Thoracic aorta endothelial cell (primary cell): ENCODE measurements around the gene H1-8. TPM values are rescaled to one million over a fixed set of nuclear protein-coding genes. Genes with fewer than 3 reads are reported as not detected.

Source experiments
- small RNA-seq: library from RNA; depleted of rRNA; stranded (forward); fragments of <200 nt; gene quantifications from one replicate; pipeline ENCODE3, GENCODE V24; 2012
- total RNA-seq: library from RNA; depleted of rRNA; stranded (reverse); fragments of >200 nt; gene quantifications from 2 replicates; pipeline ENCODE4 v1.2.3, GENCODE V29; 2012

H1-8 gene, protein sequence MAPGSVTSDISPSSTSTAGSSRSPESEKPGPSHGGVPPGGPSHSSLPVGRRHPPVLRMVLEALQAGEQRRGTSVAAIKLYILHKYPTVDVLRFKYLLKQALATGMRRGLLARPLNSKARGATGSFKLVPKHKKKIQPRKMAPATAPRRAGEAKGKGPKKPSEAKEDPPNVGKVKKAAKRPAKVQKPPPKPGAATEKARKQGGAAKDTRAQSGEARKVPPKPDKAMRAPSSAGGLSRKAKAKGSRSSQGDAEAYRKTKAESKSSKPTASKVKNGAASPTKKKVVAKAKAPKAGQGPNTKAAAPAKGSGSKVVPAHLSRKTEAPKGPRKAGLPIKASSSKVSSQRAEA
- not detected in 2 replicates for total RNA-seq

DNA sequence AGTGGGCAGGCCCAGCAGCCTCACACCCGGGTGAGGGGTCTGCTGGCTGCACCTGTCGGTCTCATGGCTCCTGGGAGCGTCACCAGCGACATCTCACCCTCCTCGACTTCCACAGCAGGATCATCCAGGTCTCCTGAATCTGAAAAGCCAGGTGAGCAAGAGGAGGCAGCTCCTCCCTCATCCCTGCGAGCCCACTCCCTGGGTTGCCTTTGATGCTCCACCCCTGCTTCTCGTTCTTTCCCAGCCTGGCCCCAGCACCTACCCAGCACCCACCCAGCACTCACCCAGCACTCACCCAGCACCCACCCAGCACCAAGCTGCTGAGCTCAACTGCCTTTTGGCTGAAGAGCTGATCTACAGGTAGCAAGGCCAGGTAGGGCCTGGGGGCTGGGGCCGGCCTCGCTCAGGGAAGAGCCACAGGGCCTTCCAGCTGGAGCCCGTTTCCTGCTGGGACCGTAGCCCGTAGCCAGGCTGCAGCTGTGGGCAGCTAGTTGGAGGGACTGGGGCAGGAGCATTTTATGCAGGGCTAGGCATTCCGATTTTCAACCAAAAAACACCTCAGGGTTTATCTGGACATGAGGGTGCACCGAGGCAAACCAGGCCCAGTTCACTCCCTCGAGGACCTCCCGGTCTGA lies at the start of gene H1-8:
Gene H1-8, plus strand, starts transcription at position 20 of the 635 bp plus-strand sequence. Its CDS starts 44 bp downstream, at position 64.

DNA sequence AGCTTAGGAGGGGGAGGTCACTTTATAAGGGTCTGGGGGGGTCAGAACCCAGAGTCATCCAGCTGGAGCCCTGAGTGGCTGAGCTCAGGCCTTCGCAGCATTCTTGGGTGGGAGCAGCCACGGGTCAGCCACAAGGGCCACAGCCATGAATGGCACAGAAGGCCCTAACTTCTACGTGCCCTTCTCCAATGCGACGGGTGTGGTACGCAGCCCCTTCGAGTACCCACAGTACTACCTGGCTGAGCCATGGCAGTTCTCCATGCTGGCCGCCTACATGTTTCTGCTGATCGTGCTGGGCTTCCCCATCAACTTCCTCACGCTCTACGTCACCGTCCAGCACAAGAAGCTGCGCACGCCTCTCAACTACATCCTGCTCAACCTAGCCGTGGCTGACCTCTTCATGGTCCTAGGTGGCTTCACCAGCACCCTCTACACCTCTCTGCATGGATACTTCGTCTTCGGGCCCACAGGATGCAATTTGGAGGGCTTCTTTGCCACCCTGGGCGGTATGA lies 14.3 kb upstream of the H1-8 start, which contains the start of gene RHO:
Gene RHO, plus strand, starts transcription at position 51 of the 512 bp plus-strand sequence. Its CDS starts 95 bp downstream, at position 146.

Small RNA genes within 50 kb of the gene (small RNA-seq; reads per million reads assigned to genes)
- not detected for gene RN7SL752P

Other genes starting within 250 kb of the H1-8 start
- gene EFCAB12, start 114.5 kb upstream of the H1-8 start, total RNA-seq: under 0.01 and 0.07 TPM in 2 replicates
- 26.9 and 35.6 TPM in 2 replicates for gene MBD4, start 103.2 kb upstream of the H1-8 start, total RNA-seq
- gene IFT122, start 103.0 kb upstream of the H1-8 start, total RNA-seq: 18.0 and 19.0 TPM in 2 replicates
- gene RHO, start 14.5 kb upstream of the H1-8 start, total RNA-seq: not detected in 2 replicates
- 362 and 374 TPM in 2 replicates for gene PLXND1, start 63.5 kb downstream of the H1-8 start, total RNA-seq